CD4-positive, alpha-beta T cell (primary cell): ENCODE results near the gene MCRIP1. TPM values are rescaled to one million over a fixed set of nuclear protein-coding genes. Genes with fewer than 3 reads are reported as not detected.

Source experiments
- ATAC-seq: fragments of 200-7000 bp; cut with Tn5 transposase; one replicate; pipeline ENCODE4 v1.10.0; 2022; ENCODE audit warnings: mild to moderate bottlenecking; ENCODE audit not compliant: poor library complexity
- CTCF ChIA-PET: fragments of 350-600 bp; sonication (Branson Sonifier 250); formaldehyde crosslinking; loops from one replicate; lab custom pipeline; 2021; ENCODE audit warnings: antibody characterized with exemption, inconsistent platforms; lab: Charles Lee
- POLR2A ChIA-PET: fragments of 350-600 bp; sonication (Branson Sonifier 250); formaldehyde crosslinking; loops from one replicate; lab custom pipeline; 2021; ENCODE audit warnings: antibody characterized with exemption, inconsistent platforms; lab: Charles Lee
- DNase-seq, 14 experiments: peaks; one replicate each; pipeline ENCODE4 v3.0.0-alpha.2; 2013 to 2020; ENCODE audit warnings: mixed read lengths in 2 of 14
- H3K27ac ChIP-seq, 2 donors: one replicate each; pipeline versions ENCODE4 v1.5.1 to v1.7.0; 2013; ENCODE audit warnings: low read length in 2 of 2, low read depth in 1 of 2, mild to moderate bottlenecking in 1 of 2
- H3K27me3 ChIP-seq, 2 experiments: 1 replicate in 1 of 2; 2 replicates in 1 of 2; pipeline versions ENCODE4 v1.6.1 to v1.7.0; 2013; ENCODE audit warnings: low read length in 2 of 2, control low read depth in 1 of 2, mild to moderate bottlenecking in 1 of 2, moderate library complexity in 1 of 2; ENCODE audit not compliant: insufficient read depth in 2 of 2, control insufficient read depth in 1 of 2
- H3K36me3 ChIP-seq: one replicate; pipeline ENCODE4 v1.6.1; 2013; ENCODE audit warnings: low read length, control low read depth; ENCODE audit not compliant: insufficient read depth
- H3K4me1 ChIP-seq: one replicate; pipeline ENCODE4 v1.6.1; 2013; ENCODE audit warnings: low read length, control low read depth; ENCODE audit not compliant: insufficient read depth
- H3K4me3 ChIP-seq: one replicate; pipeline ENCODE4 v1.5.1; 2013; ENCODE audit warnings: mild to moderate bottlenecking, low read length, moderate library complexity
- H3K9me3 ChIP-seq, 2 experiments: 1 replicate in 1 of 2; 2 replicates in 1 of 2; pipeline versions ENCODE4 v1.6.1 to v1.7.0; 2013; ENCODE audit warnings: low read length in 2 of 2, mild to moderate bottlenecking in 2 of 2, control low read depth in 1 of 2, moderate library complexity in 1 of 2; ENCODE audit not compliant: control insufficient read depth in 1 of 2, insufficient read depth in 1 of 2
- H3K27ac Mint-ChIP-seq: one replicate; pipeline ENCODE4 v1.8.0; 2020; ENCODE audit warnings: mixed read lengths
- H3K27me3 Mint-ChIP-seq: one replicate; pipeline ENCODE4 v1.8.0; 2021; ENCODE audit warnings: mixed read lengths
- H3K36me3 Mint-ChIP-seq: one replicate; pipeline ENCODE4 v1.8.0; 2021; ENCODE audit warnings: low read depth, mixed read lengths
- H3K4me1 Mint-ChIP-seq: one replicate; pipeline ENCODE4 v1.8.0; 2021; ENCODE audit warnings: low read depth, mixed read lengths
- H3K4me3 Mint-ChIP-seq: one replicate; pipeline ENCODE4 v1.8.0; 2020; ENCODE audit warnings: mild to moderate bottlenecking, mixed read lengths
- H3K9me3 Mint-ChIP-seq: one replicate; pipeline ENCODE4 v1.8.0; 2020; ENCODE audit warnings: mixed read lengths
- CTCF ChIP-seq: fragments of 200-600 bp; IDR thresholded peaks from one replicate; pipeline ENCODE4 v1.8.0; 2022; ENCODE audit warnings: antibody characterized with exemption, mild to moderate bottlenecking
- intact Hi-C, 2 experiments: fragments of 100-400 bp; cut with DNase I in 1 of 2; cut with micrococcal nuclease in 1 of 2; formaldehyde crosslinking; loops; one replicate each; pipeline versions ENCODE4 v1.15.1 to v1.9.0; 2023 to 2025; cut with DNase I, micrococcal nuclease
- total RNA-seq, 174 experiments: library from RNA in 2 of 174; stranded (reverse) in 2 of 174; gene quantifications; one replicate each; pipeline ENCODE4 v1.2.3 and lab custom pipeline; 2021 to 2026

MCRIP1 gene
- total RNA-seq, 2 experiments from 2014 or later = 36.9 to 37.7 TPM

- Mint-ChIP-seq H3K27ac (peak overlapping the region; percentile 84), H3K27me3 (no peaks in the 10 kb centered on the region), H3K36me3 (peaks cover 45% of the 10 kb centered on the region), H3K4me1 (peaks cover 31% of the 10 kb centered on the region), H3K4me3 (peak overlapping the region; percentile 72), H3K9me3 (no peaks in the 10 kb centered on the region)
- intact Hi-C loops = loop anchor here in 1 of 2 experiments (10.0 kb wide), 1 partner anchor 352 kb away; the partner anchor contains the start of gene ACTG1
- DNase-seq (no peak), ATAC-seq (no peak)
- CTCF ChIA-PET = interaction anchor here (0.5 to 0.8 kb wide), 2 partner anchors 12 kb away, joined by 3 read pairs; no protein-coding TSS in a partner anchor
- H3K27me3 ChIP-seq = peaks cover 0 to 3% of the 10 kb centered on the region in 2 experiments
- H3K9me3 ChIP-seq = peaks cover 0 to 3% of the 10 kb centered on the region in 2 experiments
- H3K4me1 ChIP-seq = peaks cover 69% of the 10 kb centered on the region
- POLR2A ChIA-PET = interaction anchor here (0.6 to 2.2 kb wide), 6 partner anchors 19 to 164 kb away, joined by 3 to 10 read pairs (median 5); partner anchors contain the start of genes ALYREF, ANAPC11, CENPX and LRRC45
- peak overlapping the region in 1 of 2 donors; percentile 9 for H3K27ac ChIP-seq
- no peak overlapping the region for H3K4me3 ChIP-seq
- no peak for TF ChIP-seq CTCF
- peaks cover 48% of the 10 kb centered on the region for H3K36me3 ChIP-seq
Measured at GRCh38 chr17:81866440-81867169, 33.5 kb upstream of the MCRIP1 start.

- DNase-seq (peak in 1 of 14 experiments; percentile 15), ATAC-seq (no peak)
- Histone ChIP-seq H3K36me3 (peaks cover 48% of the 10 kb centered on the region), H3K27ac (peak overlapping the region in 1 of 2 donors; percentile 9), H3K4me1 (peaks cover 75% of the 10 kb centered on the region), H3K4me3 (no peak overlapping the region), H3K27me3 (peaks cover 0 to 3% of the 10 kb centered on the region in 2 experiments), H3K9me3 (peaks cover 0 to 3% of the 10 kb centered on the region in 2 experiments)
- intact Hi-C loops = loop anchor here in 1 of 2 experiments (10.0 kb wide), 1 partner anchor 351 kb away; the partner anchor contains the start of gene ACTG1
- H3K9me3 Mint-ChIP-seq = no peaks in the 10 kb centered on the region
- H3K36me3 Mint-ChIP-seq = peaks cover 47% of the 10 kb centered on the region
- no peak for TF ChIP-seq CTCF
- ChIA-PET POLR2A (interaction anchor here (0.6 to 2.2 kb wide), 4 partner anchors 26 to 163 kb away, joined by 4 to 10 read pairs (median 5); partner anchors contain the start of genes ALYREF, ANAPC11 and MRPL12), CTCF (interaction anchor here (0.5 to 0.8 kb wide), 2 partner anchors 11 to 12 kb away, joined by 3 read pairs; no protein-coding TSS in a partner anchor)
- peak overlapping the region; percentile 72 for H3K4me3 Mint-ChIP-seq
- no peaks in the 10 kb centered on the region for H3K27me3 Mint-ChIP-seq
- H3K4me1 Mint-ChIP-seq = peaks cover 32% of the 10 kb centered on the region
- H3K27ac Mint-ChIP-seq = peak overlapping the region; percentile 84
Measured at GRCh38 chr17:81865733-81866439, 32.8 kb upstream of the MCRIP1 start.

DNA sequence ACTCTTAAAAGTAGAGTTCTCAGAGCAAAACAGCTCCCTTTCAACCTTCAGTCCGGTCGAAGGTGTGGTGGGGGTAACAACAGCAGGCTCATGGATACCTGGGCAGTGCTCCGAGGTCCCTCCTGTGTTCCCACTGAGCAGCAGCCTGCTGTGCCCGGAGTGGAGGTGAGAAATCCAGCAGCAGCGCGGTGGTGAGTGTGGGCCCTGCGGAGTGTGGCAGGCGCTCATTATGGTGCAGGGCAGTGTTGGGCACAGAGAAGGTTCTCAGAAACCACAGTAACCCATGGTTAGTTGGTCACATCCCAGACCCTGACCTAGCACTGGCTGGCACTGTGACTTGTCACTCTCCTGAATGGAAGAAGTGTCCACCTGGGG is 32.3 kb upstream of the MCRIP1 start:
- peaks cover 0 to 3% of the 10 kb centered on the region in 2 experiments for H3K9me3 ChIP-seq
- Mint-ChIP-seq H3K4me1 (peaks cover 37% of the 10 kb centered on the region), H3K27me3 (no peaks in the 10 kb centered on the region), H3K27ac (peak overlapping the region; percentile 84), H3K4me3 (no peak overlapping the region), H3K9me3 (no peaks in the 10 kb centered on the region), H3K36me3 (peaks cover 51% of the 10 kb centered on the region)
- no peak overlapping the region for H3K4me3 ChIP-seq
- CTCF ChIA-PET = no interaction called here
- peaks cover 73% of the 10 kb centered on the region for H3K4me1 ChIP-seq
- DNase-seq = no peak
- intact Hi-C loops = loop anchor here in 1 of 2 experiments (10.0 kb wide), 1 partner anchor 351 kb away; the partner anchor contains the start of gene ACTG1
- H3K36me3 ChIP-seq = peaks cover 48% of the 10 kb centered on the region
- no peak for ATAC-seq
- POLR2A ChIA-PET = interaction anchor here (1.1 to 2.2 kb wide), 2 partner anchors 27 to 162 kb away, joined by 4 to 10 read pairs; partner anchors contain the start of gene MRPL12
- no peak for TF ChIP-seq CTCF
- H3K27ac ChIP-seq = no peak overlapping the region
- peaks cover 0 to 3% of the 10 kb centered on the region in 2 experiments for H3K27me3 ChIP-seq
